GM21423 (cell line): ENCODE results near the gene COX4I1.

Source experiments
- ATAC-seq: cut with Tn5 transposase; IDR thresholded peaks from one replicate; pipeline ENCODE4 v1.9.1; 2021; ENCODE audit warnings: mild to moderate bottlenecking, moderate library complexity; ENCODE audit not compliant: unreplicated experiment

COX4I1 gene

DNA sequence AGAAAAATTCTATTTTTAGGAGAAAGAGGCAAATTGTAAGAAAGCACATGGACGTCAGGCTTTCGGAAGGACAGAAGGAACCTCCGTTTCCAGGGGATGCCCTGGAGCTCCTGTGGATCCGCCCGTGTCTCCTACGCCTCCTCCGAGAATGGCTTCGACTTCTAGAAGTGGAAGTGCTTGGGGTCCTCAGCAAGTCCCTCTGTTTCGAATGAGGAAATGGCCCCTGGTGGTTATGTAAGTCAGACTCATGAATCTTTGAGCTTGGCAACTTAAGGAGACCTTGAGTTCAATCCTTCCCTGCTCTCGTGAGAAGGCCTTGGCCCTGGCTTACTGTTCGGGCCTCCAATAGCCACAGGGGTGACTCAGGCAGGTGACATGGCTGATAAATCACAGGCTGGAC is 38.9 kb downstream of the COX4I1 start:
- ATAC-seq = no peak

GRCh38 chr16:85838876-85839585 is 39.5 kb downstream of the COX4I1 start:
- no peak for ATAC-seq

DNA sequence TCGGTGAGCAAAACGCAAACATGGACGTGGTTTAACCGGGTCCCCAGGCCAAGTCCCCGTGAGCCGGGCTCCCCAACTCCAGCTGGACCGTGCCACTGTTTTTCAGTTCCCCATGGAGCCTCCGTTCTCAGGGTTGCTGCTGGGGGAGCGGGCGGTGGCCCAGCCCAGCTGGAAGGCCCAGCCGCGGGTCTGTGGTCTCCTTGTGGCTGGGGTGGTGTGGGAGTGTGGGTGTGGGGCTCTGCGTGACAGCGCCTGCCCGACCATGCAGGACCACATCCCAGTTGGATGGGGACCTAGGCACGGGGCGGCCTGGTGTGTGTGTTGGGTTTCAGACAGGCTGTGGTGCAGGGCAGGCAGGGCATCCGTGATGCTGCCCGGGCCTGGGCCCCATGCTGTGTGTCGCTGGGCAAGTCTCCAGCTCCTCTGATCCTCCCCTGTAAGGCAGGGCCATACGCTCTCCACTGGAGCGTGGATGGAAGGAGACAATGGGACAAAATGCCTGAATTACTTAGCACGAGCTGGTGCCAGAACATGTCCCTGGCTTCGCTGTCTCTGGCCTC is 40.3 kb downstream of the COX4I1 start:
- no peak for ATAC-seq

- ATAC-seq = no peak
Measured at GRCh38 chr16:85840395-85840794, 40.9 kb downstream of the COX4I1 start.

DNA sequence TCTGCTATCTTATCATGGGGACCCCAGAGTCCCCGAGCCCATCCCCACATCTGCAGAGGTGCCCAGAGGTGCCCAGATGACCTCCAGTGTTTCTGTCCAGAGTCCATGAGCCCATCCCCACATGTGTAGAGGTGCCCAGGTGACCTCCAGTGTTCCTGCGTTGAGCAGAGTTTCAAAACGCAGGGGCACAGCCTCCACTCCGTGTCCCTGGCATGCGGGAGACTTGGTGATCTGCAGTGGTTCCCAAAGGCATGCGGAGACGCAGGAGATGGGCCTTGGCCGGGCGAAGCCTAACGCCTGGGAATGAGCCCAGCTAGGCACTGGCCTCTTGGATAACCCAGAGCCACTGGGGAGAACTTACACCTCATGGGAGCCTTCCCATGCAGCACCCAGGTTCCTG is 41.3 kb downstream of the COX4I1 start:
- no peak for ATAC-seq

- ATAC-seq = no peak
Measured at GRCh38 chr16:85842435-85842834, 42.9 kb downstream of the COX4I1 start.

DNA sequence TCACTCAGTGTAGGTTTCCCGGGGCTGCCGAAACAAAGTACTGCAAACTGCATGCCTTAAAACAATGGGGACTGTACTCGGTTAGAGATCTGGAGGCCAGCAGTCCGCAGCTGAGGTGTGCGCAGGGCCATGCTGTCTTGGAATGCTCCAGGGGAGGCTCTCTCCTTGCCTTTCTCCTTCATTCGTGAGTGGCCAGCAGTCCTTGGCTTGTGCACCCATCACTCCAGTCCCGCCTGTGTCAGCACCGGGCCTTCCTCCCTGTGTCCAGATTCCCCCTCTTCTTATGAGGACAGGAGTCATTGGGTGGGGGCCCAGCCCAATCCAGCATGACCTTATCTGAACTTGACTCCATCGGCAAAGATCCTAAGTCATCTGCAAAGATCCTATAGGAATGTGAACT is 43.4 kb downstream of the COX4I1 start:
- no peak for ATAC-seq

DNA sequence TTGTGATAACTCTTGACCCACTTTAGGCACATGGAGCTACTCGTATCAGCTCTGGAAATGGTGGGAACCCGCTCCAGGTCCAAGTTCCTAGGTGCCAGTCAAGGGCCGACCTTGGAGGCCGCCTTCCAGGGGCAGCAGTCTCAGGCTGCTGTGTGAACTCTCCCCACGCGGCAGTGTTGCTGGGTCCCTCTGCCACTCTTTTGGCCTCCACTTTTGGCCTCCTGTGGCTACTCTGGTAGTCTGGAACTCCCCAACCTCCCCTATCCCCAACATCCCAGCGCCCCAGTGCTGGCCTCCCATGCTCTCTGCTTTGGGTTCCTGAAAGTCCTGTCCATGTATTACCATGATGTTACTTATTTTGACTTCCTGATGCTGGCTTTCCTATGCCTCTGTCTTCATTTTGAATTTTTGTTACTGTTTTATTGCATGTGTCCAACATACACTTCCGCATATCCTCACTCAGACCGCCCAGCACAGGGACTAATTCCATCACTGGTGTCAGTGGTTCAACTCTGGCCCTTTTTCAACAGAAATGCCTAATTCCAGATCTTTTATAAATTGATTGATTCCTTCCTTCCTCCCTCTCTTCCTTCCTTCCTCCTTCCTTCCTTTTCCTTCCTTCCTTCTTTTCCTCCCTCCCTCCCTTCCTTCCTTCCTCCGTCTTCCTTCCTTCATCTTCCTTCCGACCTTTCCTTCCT is 44.1 kb downstream of the COX4I1 start:
- no peak for ATAC-seq

DNA sequence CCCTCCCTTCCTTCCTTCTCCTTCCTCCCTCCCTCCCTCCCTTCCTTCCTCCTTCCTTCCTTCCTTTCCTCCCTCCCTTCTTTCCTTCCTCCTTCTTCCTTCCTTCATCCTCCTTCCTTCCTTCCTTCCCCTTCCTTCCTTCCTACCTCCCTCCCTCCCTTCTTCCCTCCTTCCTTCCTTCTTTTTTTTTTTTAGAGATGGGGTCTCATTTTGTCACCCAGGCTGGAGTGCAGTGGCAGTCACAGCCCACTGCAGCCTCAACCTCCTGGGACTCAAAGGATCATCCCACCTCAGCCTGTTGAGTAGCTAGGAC is 44.6 kb downstream of the COX4I1 start:
- ATAC-seq = no peak

- ATAC-seq = no peak
Measured at GRCh38 chr16:85844786-85845185, 45.3 kb downstream of the COX4I1 start.

DNA sequence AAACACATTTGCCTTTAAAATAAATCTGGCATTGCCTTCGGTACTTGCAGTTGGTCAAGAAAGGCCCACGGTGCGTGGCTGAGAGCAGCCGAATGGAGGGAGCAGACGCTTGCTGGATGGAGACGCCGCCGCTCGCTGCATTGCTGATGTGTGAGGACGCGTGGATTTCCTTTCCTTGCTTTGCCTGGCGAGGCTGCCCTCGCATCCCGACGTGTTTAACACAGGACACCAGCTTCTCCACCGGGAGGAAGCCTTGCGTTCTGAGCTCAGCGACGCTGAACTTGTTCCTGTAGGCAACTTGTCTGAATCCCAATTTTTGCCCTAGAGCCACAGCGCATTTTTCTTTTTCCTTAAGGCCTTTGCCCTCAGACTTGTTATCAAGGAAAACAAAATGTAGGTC is 45.8 kb downstream of the COX4I1 start:
- no peak for ATAC-seq

GRCh38 chr16:85846461-85846860 is 47.0 kb downstream of the COX4I1 start:
- ATAC-seq = no peak

- no peak for ATAC-seq
Measured at GRCh38 chr16:85847036-85847435, 47.5 kb downstream of the COX4I1 start.

GRCh38 chr16:85847681-85848601 is 48.4 kb downstream of the COX4I1 start:
- ATAC-seq = no peak

DNA sequence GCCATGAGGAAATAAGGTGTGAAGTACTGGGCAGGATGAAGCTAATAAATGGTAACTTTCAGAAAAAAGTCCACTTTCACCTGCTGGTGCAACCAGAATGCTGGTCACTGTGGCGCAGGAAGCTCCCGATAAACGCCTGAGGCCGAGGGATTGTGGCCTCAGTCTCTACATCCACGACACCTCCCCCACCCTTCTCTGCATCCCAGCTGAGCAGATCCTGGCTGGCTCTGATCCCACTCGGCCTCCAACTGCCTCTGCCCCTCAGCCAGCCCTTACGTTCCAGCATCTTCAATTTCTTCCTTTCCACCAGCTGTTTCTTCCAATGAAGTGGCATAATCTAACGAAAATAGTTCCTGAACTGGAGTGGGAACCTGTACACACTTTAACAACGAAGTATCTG is 49.5 kb downstream of the COX4I1 start:
- ATAC-seq = no peak

DNA sequence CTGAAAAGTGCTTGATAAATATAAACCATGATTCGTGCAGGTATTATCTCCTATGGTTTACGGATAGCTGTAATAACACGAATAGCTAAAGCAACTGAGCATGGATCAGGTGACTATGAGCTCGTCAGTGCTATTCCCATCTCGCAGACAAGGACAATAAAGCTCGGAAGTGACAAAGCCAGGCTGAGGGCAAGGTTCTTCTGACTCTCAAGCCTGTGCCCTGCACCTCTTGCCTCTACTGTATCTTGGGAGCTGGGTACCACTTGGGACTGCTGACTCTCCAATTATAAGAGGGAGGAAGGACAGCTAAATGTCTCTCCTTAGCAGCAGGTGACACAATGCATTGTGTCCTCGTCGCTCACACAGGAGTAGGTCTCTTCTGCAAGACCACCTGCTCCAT is 49.9 kb downstream of the COX4I1 start:
- no peak for ATAC-seq

GRCh38 chr16:85850344-85850880 is 50.9 kb downstream of the COX4I1 start:
- ATAC-seq = no peak

- no peak for ATAC-seq
Measured at GRCh38 chr16:85851034-85851785, 51.7 kb downstream of the COX4I1 start.

DNA sequence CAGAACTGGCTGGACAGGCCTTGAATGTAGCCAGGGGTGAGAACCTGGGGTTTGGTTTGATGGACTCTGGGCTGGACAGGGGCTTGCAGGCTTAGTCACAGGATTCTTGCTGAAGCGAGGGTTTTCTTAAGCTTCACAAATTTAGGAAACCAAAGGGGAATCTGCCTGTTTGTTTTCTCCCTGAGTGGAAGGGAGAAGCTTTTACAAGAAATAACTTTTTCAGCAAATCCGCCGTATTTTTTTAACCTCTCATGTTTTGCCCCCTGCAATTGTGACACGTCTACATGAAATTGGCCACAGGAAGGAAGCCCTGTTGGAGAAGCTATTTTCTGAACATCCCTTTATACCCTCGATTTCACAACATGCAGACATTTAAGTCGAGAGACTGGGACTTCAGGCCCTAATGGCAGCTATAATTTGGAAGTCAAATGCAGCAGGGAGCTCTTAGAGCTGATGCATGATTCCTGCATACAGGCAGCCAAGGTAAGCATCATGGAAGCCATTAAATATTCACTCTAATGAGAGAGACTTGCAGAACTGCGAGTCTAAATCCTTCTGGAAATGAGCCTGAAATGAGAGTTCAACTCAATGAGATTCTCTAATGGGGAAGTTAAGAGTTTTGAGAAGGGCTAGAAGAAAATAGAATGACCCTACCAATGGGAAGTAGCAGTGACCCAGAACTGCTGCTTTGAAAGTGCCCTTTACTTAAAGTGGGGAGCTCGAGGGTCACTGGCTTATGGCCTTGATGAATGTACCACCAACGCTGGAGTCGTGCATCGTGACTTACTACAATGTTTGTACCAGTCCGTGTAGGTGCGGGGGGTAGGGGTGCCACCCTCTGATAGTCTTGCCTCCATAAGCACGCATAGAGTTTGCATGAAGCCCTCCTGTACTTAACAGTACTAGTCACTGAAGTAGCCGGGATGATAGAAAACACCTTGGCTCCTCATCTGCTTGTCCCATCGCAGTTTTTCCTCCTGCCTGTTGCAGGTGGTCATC is 54.4 kb downstream of the COX4I1 start:
- ATAC-seq = no peak
